ENCODE data around the gene LAMA2. TPM values are rescaled to one million over a fixed set of nuclear protein-coding genes. Genes with fewer than 3 reads are reported as not detected.

The LAMA2 gene
- total RNA-seq, 1 experiment from 2014 or later: 0.04 TPM

- H3K9me2 ChIP-seq (replicated peaks; ENCODE audit: insufficient read depth, low read length): no peaks in the 10 kb centered on the region
- no peak overlapping the region for H3K4me3 ChIP-seq (ENCODE audit: low read length)
- no peaks in the 10 kb centered on the region for H3K27me3 ChIP-seq (ENCODE audit: low read length)
- H3K4me1 ChIP-seq (ENCODE audit: low read length): no peaks in the 10 kb centered on the region
- H3K9ac ChIP-seq (ENCODE audit: low read length): no peak overlapping the region
- no peaks in the 10 kb centered on the region for H3K79me2 ChIP-seq (ENCODE audit: low read length)
- H4K20me1 ChIP-seq (ENCODE audit: insufficient read depth, low read depth, low read length): no peaks in the 10 kb centered on the region
- H2AFZ ChIP-seq (ENCODE audit: low read length): no peak overlapping the region
- H3K27ac ChIP-seq (ENCODE audit: low read length): no peak overlapping the region
- H3K4me2 ChIP-seq (ENCODE audit: low read depth, low read length, poor library complexity, severe bottlenecking): no peak overlapping the region
- H3K36me3 ChIP-seq (ENCODE audit: insufficient read depth, low read length): no peaks in the 10 kb centered on the region
- no peak for DNase-seq
- no peaks in the 10 kb centered on the region for H3K9me3 ChIP-seq (ENCODE audit: low read length)
Measured at GRCh38 chr6:129534926-129535325, 652.0 kb downstream of the LAMA2 start.

DNA sequence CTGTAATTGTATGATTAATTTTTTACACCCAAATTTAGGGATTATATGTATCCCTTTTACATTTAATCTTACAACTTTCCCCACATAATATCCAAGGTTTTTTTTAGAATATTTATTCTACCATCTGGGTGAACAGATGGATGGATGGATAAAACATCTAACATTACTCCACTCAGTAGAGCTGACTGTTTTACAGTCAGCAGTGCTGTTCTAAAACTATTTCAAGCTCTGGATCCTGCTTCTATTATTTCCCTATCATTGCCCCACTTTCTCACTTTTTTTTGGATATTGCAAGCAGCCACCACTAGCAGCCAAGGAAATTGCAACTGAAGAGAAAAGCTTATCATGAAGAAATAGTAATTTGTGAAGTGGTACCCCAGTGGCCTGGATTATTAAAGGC lies 653.3 kb downstream of the LAMA2 start:
- H3K27ac ChIP-seq (ENCODE audit: low read length): no peak overlapping the region
- H3K4me1 ChIP-seq (ENCODE audit: low read length): no peaks in the 10 kb centered on the region

DNA sequence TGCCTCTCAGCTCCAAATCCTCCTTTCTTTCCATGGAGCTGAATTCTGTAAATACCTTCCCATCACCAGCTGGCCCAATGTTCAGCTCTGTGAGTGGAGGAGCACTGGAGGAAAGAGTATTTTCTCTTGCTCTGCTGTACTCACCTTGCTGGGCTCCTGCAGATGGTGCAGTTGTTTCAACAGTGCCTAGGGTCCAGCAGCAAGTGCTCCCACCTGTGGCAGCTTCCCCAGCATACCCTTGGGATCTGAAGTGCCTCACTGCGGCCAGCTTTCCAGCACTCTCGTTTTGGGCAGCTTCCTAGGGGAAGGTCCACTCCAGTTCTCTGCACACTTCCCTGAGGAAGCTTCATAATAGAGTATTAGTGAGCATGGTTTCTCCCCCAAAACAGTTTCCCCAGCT lies 656.1 kb downstream of the LAMA2 start:
- no peaks in the 10 kb centered on the region for H3K36me3 ChIP-seq (ENCODE audit: insufficient read depth, low read length)
- H3K79me2 ChIP-seq (ENCODE audit: low read length): no peaks in the 10 kb centered on the region
- H3K4me2 ChIP-seq (ENCODE audit: low read depth, low read length, poor library complexity, severe bottlenecking): no peak overlapping the region
- H4K20me1 ChIP-seq (ENCODE audit: insufficient read depth, low read depth, low read length): no peaks in the 10 kb centered on the region
- H3K27ac ChIP-seq (ENCODE audit: low read length): no peak overlapping the region
- H3K9me3 ChIP-seq (ENCODE audit: low read length): no peaks in the 10 kb centered on the region
- H3K9ac ChIP-seq (ENCODE audit: low read length): no peak overlapping the region
- DNase-seq: no peak
- H3K27me3 ChIP-seq (ENCODE audit: low read length): no peaks in the 10 kb centered on the region
- H3K4me3 ChIP-seq (ENCODE audit: low read length): no peak overlapping the region
- no peak overlapping the region for H2AFZ ChIP-seq (ENCODE audit: low read length)
- H3K9me2 ChIP-seq (replicated peaks; ENCODE audit: insufficient read depth, low read length): no peaks in the 10 kb centered on the region
- no peaks in the 10 kb centered on the region for H3K4me1 ChIP-seq (ENCODE audit: low read length)

More for the DNA sequence above, 653.3 kb downstream of the LAMA2 start:
- no peak overlapping the region for H3K4me3 ChIP-seq (ENCODE audit: low read length)
- H3K36me3 ChIP-seq (ENCODE audit: insufficient read depth, low read length): no peaks in the 10 kb centered on the region
- H3K27me3 ChIP-seq (ENCODE audit: low read length): no peaks in the 10 kb centered on the region
- no peaks in the 10 kb centered on the region for H3K79me2 ChIP-seq (ENCODE audit: low read length)
- no peaks in the 10 kb centered on the region for H4K20me1 ChIP-seq (ENCODE audit: insufficient read depth, low read depth, low read length)
- H3K4me2 ChIP-seq (ENCODE audit: low read depth, low read length, poor library complexity, severe bottlenecking): no peak overlapping the region
- DNase-seq: no peak
- no peaks in the 10 kb centered on the region for H3K9me2 ChIP-seq (replicated peaks; ENCODE audit: insufficient read depth, low read length)
- H3K9me3 ChIP-seq (ENCODE audit: low read length): no peaks in the 10 kb centered on the region
- H2AFZ ChIP-seq (ENCODE audit: low read length): no peak overlapping the region
- H3K9ac ChIP-seq (ENCODE audit: low read length): no peak overlapping the region

DNA sequence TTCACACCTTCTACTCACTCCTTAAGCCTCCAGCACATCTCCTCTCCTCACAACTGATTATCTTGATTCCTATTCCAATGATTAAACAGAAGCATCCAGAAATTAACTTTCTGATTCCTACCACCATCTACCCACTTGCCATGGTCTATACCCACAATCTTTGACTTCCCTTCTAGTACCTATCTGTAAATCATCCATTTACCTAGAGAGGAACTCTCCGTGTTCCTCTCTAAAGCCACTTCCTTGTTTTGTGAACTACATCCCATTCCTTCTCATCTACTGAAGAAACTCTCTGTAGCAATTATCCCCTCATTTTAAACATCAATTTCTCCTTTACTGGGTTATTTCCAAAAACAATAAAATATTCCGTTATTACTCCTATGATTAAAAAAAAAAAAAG lies 659.8 kb downstream of the LAMA2 start:
- Histone ChIP-seq H3K9me2 (replicated peaks; ENCODE audit: insufficient read depth, low read length) (no peaks in the 10 kb centered on the region), H3K27ac (ENCODE audit: low read length) (no peak overlapping the region), H3K9ac (ENCODE audit: low read length) (no peak overlapping the region), H3K36me3 (ENCODE audit: insufficient read depth, low read length) (no peaks in the 10 kb centered on the region), H3K4me1 (ENCODE audit: low read length) (no peaks in the 10 kb centered on the region), H4K20me1 (ENCODE audit: insufficient read depth, low read depth, low read length) (no peaks in the 10 kb centered on the region), H2AFZ (ENCODE audit: low read length) (no peak overlapping the region), H3K4me2 (ENCODE audit: low read depth, low read length, poor library complexity, severe bottlenecking) (no peak overlapping the region), H3K79me2 (ENCODE audit: low read length) (no peaks in the 10 kb centered on the region), H3K27me3 (ENCODE audit: low read length) (no peaks in the 10 kb centered on the region), H3K9me3 (ENCODE audit: low read length) (no peaks in the 10 kb centered on the region), H3K4me3 (ENCODE audit: low read length) (no peak overlapping the region)
- no peak for DNase-seq

DNA sequence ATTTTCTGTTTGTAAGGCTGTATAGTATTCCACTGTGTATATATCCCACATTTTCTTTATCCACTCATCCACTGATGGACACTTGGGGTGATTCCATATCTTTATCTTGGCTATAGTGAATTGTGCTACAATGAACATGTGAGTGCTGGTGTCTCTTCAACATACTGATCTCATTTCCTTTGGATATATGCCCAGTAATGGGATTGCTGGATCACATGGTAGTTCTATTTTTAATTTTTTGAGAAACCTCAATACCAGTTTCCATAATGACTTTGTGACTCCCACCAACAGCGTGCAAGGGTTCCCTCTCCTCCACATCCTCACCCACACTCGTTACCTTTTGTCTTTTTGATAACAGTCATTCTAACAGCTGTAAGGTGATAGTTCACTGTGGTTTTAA lies 661.0 kb downstream of the LAMA2 start:
- Histone ChIP-seq H3K4me2 (ENCODE audit: low read depth, low read length, poor library complexity, severe bottlenecking) (no peak overlapping the region), H3K27ac (ENCODE audit: low read length) (no peak overlapping the region), H3K27me3 (ENCODE audit: low read length) (no peaks in the 10 kb centered on the region), H3K4me3 (ENCODE audit: low read length) (no peak overlapping the region), H3K9me3 (ENCODE audit: low read length) (no peaks in the 10 kb centered on the region), H3K4me1 (ENCODE audit: low read length) (no peaks in the 10 kb centered on the region), H4K20me1 (ENCODE audit: insufficient read depth, low read depth, low read length) (no peaks in the 10 kb centered on the region), H2AFZ (ENCODE audit: low read length) (no peak overlapping the region), H3K9me2 (replicated peaks; ENCODE audit: insufficient read depth, low read length) (no peaks in the 10 kb centered on the region), H3K9ac (ENCODE audit: low read length) (no peak overlapping the region), H3K79me2 (ENCODE audit: low read length) (no peaks in the 10 kb centered on the region), H3K36me3 (ENCODE audit: insufficient read depth, low read length) (no peaks in the 10 kb centered on the region)
- DNase-seq: no peak

DNA sequence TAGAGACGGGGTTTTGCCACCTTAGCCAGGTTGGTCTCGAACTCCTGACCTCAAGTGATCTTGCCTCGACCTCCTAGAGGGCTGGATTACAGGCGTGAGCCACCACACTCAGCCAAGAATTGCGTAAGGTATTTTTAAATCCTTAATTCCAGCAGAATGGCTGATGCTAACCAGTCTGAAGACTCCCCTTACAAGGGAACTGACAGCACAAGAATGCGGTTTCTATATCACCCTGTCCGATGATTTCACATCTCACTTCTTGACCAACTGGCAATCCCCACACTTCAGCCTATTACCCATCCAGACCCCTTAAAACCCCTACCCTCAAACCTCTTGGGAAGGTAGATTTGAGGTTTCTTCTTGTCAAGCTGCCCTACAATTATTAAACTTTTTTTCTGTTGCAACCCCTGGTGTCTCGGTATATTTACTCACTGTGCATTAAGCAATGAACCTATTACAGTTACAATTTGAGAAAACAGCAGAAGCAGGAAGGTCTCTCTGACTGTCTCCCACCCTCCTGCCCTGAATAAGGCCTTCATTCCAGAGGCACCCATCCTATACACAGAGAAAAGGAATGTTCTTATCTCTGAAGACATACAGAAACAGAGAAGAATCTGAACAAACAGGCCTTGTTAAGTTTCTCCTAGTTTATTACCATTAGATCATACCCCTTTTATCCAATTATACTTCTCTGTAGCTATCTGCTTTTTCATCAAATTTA lies 662.1 kb downstream of the LAMA2 start:
- Histone ChIP-seq H3K9ac (ENCODE audit: low read length) (no peak overlapping the region), H3K79me2 (ENCODE audit: low read length) (no peaks in the 10 kb centered on the region), H3K4me3 (ENCODE audit: low read length) (no peak overlapping the region), H4K20me1 (ENCODE audit: insufficient read depth, low read depth, low read length) (no peaks in the 10 kb centered on the region), H3K27me3 (ENCODE audit: low read length) (no peaks in the 10 kb centered on the region), H3K4me2 (ENCODE audit: low read depth, low read length, poor library complexity, severe bottlenecking) (no peak overlapping the region), H3K4me1 (ENCODE audit: low read length) (no peaks in the 10 kb centered on the region), H2AFZ (ENCODE audit: low read length) (no peak overlapping the region), H3K36me3 (ENCODE audit: insufficient read depth, low read length) (no peaks in the 10 kb centered on the region), H3K27ac (ENCODE audit: low read length) (no peak overlapping the region), H3K9me3 (ENCODE audit: low read length) (no peaks in the 10 kb centered on the region), H3K9me2 (replicated peaks; ENCODE audit: insufficient read depth, low read length) (no peaks in the 10 kb centered on the region)
- no peak for DNase-seq

DNA sequence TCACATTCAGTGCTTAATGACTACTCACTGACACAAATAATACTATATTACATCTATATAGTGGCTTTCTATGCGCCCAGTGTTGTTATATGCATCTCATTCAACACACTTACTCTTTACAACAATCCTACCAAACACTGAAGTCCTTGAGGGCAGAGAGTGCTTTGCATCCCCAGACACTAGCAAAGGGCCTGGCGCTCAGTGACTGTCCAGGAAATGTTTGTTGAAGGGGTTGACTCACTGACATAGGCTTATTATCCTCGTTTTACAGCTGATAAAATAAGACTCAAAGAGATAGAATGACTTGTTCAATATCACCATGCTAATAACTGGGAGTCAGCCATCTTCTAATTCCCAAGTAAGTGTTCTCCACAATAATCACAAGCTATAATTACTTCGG lies 663.8 kb downstream of the LAMA2 start:
- Histone ChIP-seq H3K27me3 (ENCODE audit: low read length) (no peaks in the 10 kb centered on the region), H3K27ac (ENCODE audit: low read length) (no peak overlapping the region), H3K4me1 (ENCODE audit: low read length) (no peaks in the 10 kb centered on the region), H3K9me2 (replicated peaks; ENCODE audit: insufficient read depth, low read length) (no peaks in the 10 kb centered on the region), H3K36me3 (ENCODE audit: insufficient read depth, low read length) (no peaks in the 10 kb centered on the region), H3K79me2 (ENCODE audit: low read length) (no peaks in the 10 kb centered on the region), H3K9me3 (ENCODE audit: low read length) (no peaks in the 10 kb centered on the region), H3K9ac (ENCODE audit: low read length) (no peak overlapping the region), H2AFZ (ENCODE audit: low read length) (no peak overlapping the region), H3K4me2 (ENCODE audit: low read depth, low read length, poor library complexity, severe bottlenecking) (no peak overlapping the region), H4K20me1 (ENCODE audit: insufficient read depth, low read depth, low read length) (no peaks in the 10 kb centered on the region), H3K4me3 (ENCODE audit: low read length) (no peak overlapping the region)
- DNase-seq: no peak

- no peak for DNase-seq
- Histone ChIP-seq H2AFZ (ENCODE audit: low read length) (no peak overlapping the region), H3K27me3 (ENCODE audit: low read length) (no peaks in the 10 kb centered on the region)
Measured at GRCh38 chr6:129551486-129551885, 668.5 kb downstream of the LAMA2 start.

More at GRCh38 chr6:129551486-129551885, 668.5 kb downstream of the LAMA2 start:
- no peak overlapping the region for H3K4me3 ChIP-seq (ENCODE audit: low read length)
- H3K36me3 ChIP-seq (ENCODE audit: insufficient read depth, low read length): no peaks in the 10 kb centered on the region
- no peaks in the 10 kb centered on the region for H3K9me2 ChIP-seq (replicated peaks; ENCODE audit: insufficient read depth, low read length)
- H3K9me3 ChIP-seq (ENCODE audit: low read length): no peaks in the 10 kb centered on the region
- H3K9ac ChIP-seq (ENCODE audit: low read length): no peak overlapping the region
- no peak overlapping the region for H3K27ac ChIP-seq (ENCODE audit: low read length)
- no peaks in the 10 kb centered on the region for H3K4me1 ChIP-seq (ENCODE audit: low read length)
- no peaks in the 10 kb centered on the region for H3K79me2 ChIP-seq (ENCODE audit: low read length)
- no peaks in the 10 kb centered on the region for H4K20me1 ChIP-seq (ENCODE audit: insufficient read depth, low read depth, low read length)
- no peak overlapping the region for H3K4me2 ChIP-seq (ENCODE audit: low read depth, low read length, poor library complexity, severe bottlenecking)
